OCI-LY3 (cell line): ENCODE results near the gene HSPB8.

Experiments used
- EZH2phosphoT487 ChIP-seq: fragments of 200-600 bp; shearing (Covaris generic); IDR thresholded peaks from 2 replicates; pipeline ENCODE4 v1.6.1; 2018; ENCODE audit warnings: antibody characterized with exemption, mixed run types, low read depth
- TF ChIP-seq, protein P1 (sequence below): fragments of 200-600, 300-600 bp; sonication (generic); IDR thresholded peaks from 2 replicates; pipeline ENCODE4 v1.5.1; 2014; ENCODE audit warnings: antibody characterized with exemption, low read length, low read depth

DNA sequence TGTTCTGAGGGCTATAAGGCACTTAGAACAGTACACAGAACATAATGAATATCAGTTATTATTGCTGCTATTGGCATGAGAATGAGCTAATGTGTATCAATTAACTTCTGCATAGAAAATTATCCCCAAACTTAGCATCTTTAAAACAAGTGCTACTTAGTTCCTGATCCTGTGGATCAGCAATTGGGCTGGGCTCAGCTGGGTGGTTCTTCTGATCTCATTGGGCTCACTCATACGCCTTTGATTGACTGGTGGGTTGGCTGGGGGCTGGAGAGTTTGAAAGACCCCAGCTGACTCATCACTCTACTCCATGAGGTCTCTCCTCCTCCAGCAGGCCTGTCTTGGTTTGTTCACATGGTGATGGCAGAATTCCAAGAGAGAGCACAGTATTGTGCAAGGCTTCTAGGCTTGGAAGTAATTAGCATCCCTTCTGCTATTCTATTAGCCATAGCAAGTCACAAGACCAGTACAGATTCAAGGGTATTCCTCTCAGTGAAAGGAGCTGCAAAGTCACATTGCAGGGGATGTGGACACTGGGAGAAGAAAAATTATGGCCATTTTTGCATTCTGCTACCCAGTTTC lies 27.2 kb upstream of the HSPB8 start:
- TF ChIP-seq, protein P1, sequence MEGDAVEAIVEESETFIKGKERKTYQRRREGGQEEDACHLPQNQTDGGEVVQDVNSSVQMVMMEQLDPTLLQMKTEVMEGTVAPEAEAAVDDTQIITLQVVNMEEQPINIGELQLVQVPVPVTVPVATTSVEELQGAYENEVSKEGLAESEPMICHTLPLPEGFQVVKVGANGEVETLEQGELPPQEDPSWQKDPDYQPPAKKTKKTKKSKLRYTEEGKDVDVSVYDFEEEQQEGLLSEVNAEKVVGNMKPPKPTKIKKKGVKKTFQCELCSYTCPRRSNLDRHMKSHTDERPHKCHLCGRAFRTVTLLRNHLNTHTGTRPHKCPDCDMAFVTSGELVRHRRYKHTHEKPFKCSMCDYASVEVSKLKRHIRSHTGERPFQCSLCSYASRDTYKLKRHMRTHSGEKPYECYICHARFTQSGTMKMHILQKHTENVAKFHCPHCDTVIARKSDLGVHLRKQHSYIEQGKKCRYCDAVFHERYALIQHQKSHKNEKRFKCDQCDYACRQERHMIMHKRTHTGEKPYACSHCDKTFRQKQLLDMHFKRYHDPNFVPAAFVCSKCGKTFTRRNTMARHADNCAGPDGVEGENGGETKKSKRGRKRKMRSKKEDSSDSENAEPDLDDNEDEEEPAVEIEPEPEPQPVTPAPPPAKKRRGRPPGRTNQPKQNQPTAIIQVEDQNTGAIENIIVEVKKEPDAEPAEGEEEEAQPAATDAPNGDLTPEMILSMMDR, result no peak
- TF ChIP-seq EZH2phosphoT487, result no peak
